Measurements from ENCODE around the gene GPR25.

DNA sequence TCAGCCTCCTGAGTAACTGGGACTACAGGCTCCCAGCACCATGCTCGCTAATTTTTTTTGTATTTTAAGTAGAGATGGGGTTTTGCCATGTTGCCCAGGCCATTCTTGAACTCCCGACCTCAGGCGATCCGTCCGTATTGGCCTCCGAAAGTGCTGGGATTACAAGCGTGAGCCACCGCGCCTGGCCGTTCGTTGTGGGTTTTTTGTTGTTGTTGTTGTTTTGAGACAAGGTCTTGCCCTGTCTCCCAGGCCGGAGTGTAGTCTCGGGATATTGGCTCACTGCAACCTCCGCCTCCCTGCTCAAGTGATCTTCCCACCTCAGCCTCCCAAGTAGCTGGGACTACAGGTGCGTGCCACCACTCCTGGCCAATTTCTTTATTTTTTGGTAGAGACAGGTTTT is 17.2 kb downstream of the GPR25 start:
- no peak for TF ChIP-seq OSR1 (CRISPR knock-in tag; IDR thresholded peaks at IDR 0.05)
- TF ChIP-seq ZFP3 (CRISPR knock-in tag; IDR thresholded peaks at IDR 0.05): no peak
- no peak for TF ChIP-seq ZFP30 (CRISPR knock-in tag; IDR thresholded peaks at IDR 0.05)
- TF ChIP-seq, protein P1, sequence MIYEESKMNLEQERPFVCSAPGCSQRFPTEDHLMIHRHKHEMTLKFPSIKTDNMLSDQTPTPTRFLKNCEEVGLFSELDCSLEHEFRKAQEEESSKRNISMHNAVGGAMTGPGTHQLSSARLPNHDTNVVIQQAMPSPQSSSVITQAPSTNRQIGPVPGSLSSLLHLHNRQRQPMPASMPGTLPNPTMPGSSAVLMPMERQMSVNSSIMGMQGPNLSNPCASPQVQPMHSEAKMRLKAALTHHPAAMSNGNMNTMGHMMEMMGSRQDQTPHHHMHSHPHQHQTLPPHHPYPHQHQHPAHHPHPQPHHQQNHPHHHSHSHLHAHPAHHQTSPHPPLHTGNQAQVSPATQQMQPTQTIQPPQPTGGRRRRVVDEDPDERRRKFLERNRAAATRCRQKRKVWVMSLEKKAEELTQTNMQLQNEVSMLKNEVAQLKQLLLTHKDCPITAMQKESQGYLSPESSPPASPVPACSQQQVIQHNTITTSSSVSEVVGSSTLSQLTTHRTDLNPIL (CRISPR knock-in tag; IDR thresholded peaks at IDR 0.05; ENCODE audit: low read depth): no peak
